HL-60 (cell line): ENCODE data around the gene PHC2.

Experiments used
- GABPA ChIP-seq: IDR thresholded peaks from 2 replicates; pipeline ENCODE4 v1.6.1; 2012; ENCODE audit warnings: low read depth
- POLR2AphosphoS5 ChIP-seq: IDR thresholded peaks from 2 replicates; pipeline ENCODE4 v1.6.1; 2012; ENCODE audit warnings: low read depth
- REST ChIP-seq: IDR thresholded peaks from 2 replicates; pipeline ENCODE4 v1.6.1; 2012; ENCODE audit warnings: low read depth; ENCODE audit not compliant: insufficient replicate concordance
- TF ChIP-seq, protein P1 (sequence below): IDR thresholded peaks from one replicate; pipeline ENCODE4 v1.5.1; 2011; ENCODE audit warnings: low read length, control low read depth, inconsistent platforms; ENCODE audit not compliant: insufficient read depth

DNA sequence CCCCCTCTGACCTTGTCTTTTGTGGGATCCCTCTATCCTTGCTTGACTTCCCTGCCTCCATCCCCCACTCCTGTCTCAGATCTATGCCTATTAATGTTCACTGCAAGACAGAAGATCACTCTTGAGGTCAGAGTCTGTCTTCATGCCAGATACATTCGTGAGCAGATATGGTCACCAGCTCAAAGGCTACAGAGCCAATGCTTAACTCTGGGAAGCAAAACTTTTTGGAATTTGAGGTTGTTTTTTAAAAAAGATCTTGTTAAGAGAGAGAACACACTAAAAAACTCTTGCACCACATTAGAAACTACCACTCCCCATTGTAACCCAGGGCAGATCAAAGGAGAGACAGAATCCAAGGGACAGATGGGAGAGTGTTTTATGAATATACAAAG, 92.9 kb downstream of the PHC2 start:
- TF ChIP-seq, protein P1, sequence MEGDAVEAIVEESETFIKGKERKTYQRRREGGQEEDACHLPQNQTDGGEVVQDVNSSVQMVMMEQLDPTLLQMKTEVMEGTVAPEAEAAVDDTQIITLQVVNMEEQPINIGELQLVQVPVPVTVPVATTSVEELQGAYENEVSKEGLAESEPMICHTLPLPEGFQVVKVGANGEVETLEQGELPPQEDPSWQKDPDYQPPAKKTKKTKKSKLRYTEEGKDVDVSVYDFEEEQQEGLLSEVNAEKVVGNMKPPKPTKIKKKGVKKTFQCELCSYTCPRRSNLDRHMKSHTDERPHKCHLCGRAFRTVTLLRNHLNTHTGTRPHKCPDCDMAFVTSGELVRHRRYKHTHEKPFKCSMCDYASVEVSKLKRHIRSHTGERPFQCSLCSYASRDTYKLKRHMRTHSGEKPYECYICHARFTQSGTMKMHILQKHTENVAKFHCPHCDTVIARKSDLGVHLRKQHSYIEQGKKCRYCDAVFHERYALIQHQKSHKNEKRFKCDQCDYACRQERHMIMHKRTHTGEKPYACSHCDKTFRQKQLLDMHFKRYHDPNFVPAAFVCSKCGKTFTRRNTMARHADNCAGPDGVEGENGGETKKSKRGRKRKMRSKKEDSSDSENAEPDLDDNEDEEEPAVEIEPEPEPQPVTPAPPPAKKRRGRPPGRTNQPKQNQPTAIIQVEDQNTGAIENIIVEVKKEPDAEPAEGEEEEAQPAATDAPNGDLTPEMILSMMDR = no peak
- no peak for TF ChIP-seq POLR2AphosphoS5
- TF ChIP-seq REST = no peak
- TF ChIP-seq GABPA = no peak
